Right lobe of liver (tissue), 6 donors: ENCODE data around the gene SMIM20. TPM values are rescaled to one million over a fixed set of nuclear protein-coding genes. Genes with fewer than 3 reads are reported as not detected.
A peak's percentile ranks its signal among the peaks of the same experiment; 100 is the strongest.

Source experiments
- ATAC-seq, 4 donors: fragments of 200-7000 bp; cut with Tn5 transposase; one replicate each; pipeline ENCODE4 v1.9.1; 2020; ENCODE audit warnings: mild to moderate bottlenecking in 4 of 4, moderate library complexity in 4 of 4
- DNase-seq, 3 donors: peaks; one replicate each; pipeline ENCODE4 v3.0.0-alpha.2; 2020
- H3K27ac ChIP-seq, 3 donors: fragments of 200-600 bp; one replicate each; pipeline ENCODE4 v1.8.0; 2022
- H3K27me3 ChIP-seq, 2 donors: fragments of 200-600 bp; one replicate each; pipeline ENCODE4 v1.8.0; 2022
- H3K36me3 ChIP-seq, 4 donors: fragments of 200-600 bp; sonication (generic) in 1 of 4; one replicate each; pipeline versions ENCODE4 v1.5.1 to v1.8.0; 2017 to 2022; ENCODE audit warnings: control low read depth in 1 of 4
- H3K4me1 ChIP-seq, 4 donors: fragments of 200-600 bp; sonication (generic) in 1 of 4; one replicate each; pipeline versions ENCODE4 v1.5.1 to v1.8.0; 2017 to 2022; ENCODE audit warnings: control low read depth in 1 of 4
- H3K4me3 ChIP-seq, 3 donors: fragments of 200-600 bp; one replicate each; pipeline ENCODE4 v1.8.0; 2022
- H3K9me3 ChIP-seq, 4 donors: fragments of 200-600 bp; sonication (generic) in 1 of 4; one replicate each; pipeline versions ENCODE4 v1.5.1 to v1.8.0; 2017 to 2022; ENCODE audit warnings: control low read depth in 1 of 4
- POLR2A ChIP-seq: fragments of 450-650 bp; IDR thresholded peaks from one replicate; pipeline ENCODE4 v1.6.1; 2017; ENCODE audit warnings: antibody characterized with exemption, mild to moderate bottlenecking
- WGBS: methylation state at CpG from one replicate; pipeline ENCODE4 v1.1.6; 2018; ENCODE audit warnings: low coverage, low lambda C conversion rate; ENCODE audit not compliant: insufficient coverage; ENCODE audit errors: missing lambda C conversion rate; 5-methylcytosine and 5-hydroxymethylcytosine counted together
- intact Hi-C, 2 donors: fragments of 100-400 bp; cut with DNase I; formaldehyde crosslinking; loops; one replicate each; pipeline versions ENCODE4 v1.11.2 to v1.14.1; 2022
- total RNA-seq, 6 experiments: library from RNA; depleted of rRNA in 2 of 6; stranded (reverse); fragments of >200 nt in 2 of 6; fragmentation: NEBNext Ultra II Directional in 3 of 6; extraction: Animal tissue kit (Norgen Biotek cat#: 25700) in 3 of 6; gene quantifications; one replicate each; pipeline versions ENCODE4 v1.1.0 to v1.2.4, GENCODE V29; 2016 to 2023
- TF ChIP-seq, protein P1 (sequence below), 4 donors: fragments of 200-600 bp in 3 of 4; fragments of 450-650 bp in 1 of 4; IDR thresholded peaks; one replicate each; pipeline versions ENCODE4 v1.5.1 to v1.8.0; 2016 to 2022; ENCODE audit warnings: antibody characterized with exemption in 4 of 4, mild to moderate bottlenecking in 2 of 4
- donor health status: DM: no; HTN: yes; CAD: no.
- donor health status: DM: no; HTN: no; CAD: no.
- donor health status: DM: no; HTN: no; CAD: no.
- donor health status: DM: no; HTN: yes; CAD: no.
- donor health status: DM: no; HTN: yes; CAD: no.

Gene SMIM20
- total RNA-seq, 6 experiments from 2014 or later: 16.0 to 32.5 (median 21.9) TPM

DNA sequence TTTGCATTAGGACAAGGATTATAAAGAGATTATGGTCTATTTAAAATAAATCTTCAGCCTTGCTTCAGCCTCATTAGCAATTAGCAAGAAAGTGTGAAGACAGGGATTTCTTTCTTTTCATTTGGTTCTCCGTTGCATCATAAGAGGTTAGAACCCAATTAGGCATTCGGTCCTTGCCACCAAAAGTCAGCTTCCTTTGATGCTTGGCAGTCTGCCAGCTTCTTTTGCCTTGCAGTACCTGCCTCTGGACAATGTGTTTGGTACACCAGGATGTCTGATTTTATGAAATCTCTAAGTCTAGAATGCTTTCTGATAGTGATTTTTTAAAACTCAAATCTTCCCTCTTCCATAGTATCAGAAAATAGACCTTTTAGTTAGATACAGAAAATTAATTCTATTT is 12.4 kb downstream of the SMIM20 start:
- Histone ChIP-seq H3K36me3 (peaks cover 0 to 5% (median 0%) of the 10 kb centered on the region in 4 donors), H3K27me3 (no peaks in the 10 kb centered on the region), H3K27ac (no peak overlapping the region), H3K4me3 (no peak overlapping the region), H3K4me1 (peaks cover 0 to 9% (median 0%) of the 10 kb centered on the region in 4 donors), H3K9me3 (no peaks in the 10 kb centered on the region)
- 64% methylated on average over 2 of the region's 2 CpGs for WGBS
- TF ChIP-seq, protein P1, sequence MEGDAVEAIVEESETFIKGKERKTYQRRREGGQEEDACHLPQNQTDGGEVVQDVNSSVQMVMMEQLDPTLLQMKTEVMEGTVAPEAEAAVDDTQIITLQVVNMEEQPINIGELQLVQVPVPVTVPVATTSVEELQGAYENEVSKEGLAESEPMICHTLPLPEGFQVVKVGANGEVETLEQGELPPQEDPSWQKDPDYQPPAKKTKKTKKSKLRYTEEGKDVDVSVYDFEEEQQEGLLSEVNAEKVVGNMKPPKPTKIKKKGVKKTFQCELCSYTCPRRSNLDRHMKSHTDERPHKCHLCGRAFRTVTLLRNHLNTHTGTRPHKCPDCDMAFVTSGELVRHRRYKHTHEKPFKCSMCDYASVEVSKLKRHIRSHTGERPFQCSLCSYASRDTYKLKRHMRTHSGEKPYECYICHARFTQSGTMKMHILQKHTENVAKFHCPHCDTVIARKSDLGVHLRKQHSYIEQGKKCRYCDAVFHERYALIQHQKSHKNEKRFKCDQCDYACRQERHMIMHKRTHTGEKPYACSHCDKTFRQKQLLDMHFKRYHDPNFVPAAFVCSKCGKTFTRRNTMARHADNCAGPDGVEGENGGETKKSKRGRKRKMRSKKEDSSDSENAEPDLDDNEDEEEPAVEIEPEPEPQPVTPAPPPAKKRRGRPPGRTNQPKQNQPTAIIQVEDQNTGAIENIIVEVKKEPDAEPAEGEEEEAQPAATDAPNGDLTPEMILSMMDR (IDR thresholded peaks at IDR 0.05): no peak
- TF ChIP-seq POLR2A: no peak
- ATAC-seq (no peak), DNase-seq (no peak)
- intact Hi-C loops: no loop called here

GRCh38 chr4:25927361-25928195 is 13.6 kb downstream of the SMIM20 start:
- intact Hi-C loops: no loop called here
- ATAC-seq (no peak), DNase-seq (no peak)
- no peak overlapping the region for H3K27ac ChIP-seq
- H3K9me3 ChIP-seq: no peaks in the 10 kb centered on the region
- H3K4me1 ChIP-seq: peaks cover 0 to 8% (median 0%) of the 10 kb centered on the region in 4 donors
- WGBS: 83% methylated on average over 8 of the region's 10 CpGs
- H3K36me3 ChIP-seq: peaks cover 0 to 5% (median 0%) of the 10 kb centered on the region in 4 donors
- no peak overlapping the region for H3K4me3 ChIP-seq
- H3K27me3 ChIP-seq: no peaks in the 10 kb centered on the region
- TF ChIP-seq, protein P1 (IDR thresholded peaks at IDR 0.05): no peak
- no peak for TF ChIP-seq POLR2A

- TF ChIP-seq, protein P1 (IDR thresholded peaks at IDR 0.05): no peak
- TF ChIP-seq POLR2A: no peak
- H3K27me3 ChIP-seq: no peaks in the 10 kb centered on the region
- intact Hi-C loops: no loop called here
- DNase-seq: no peak
- no peaks in the 10 kb centered on the region for H3K4me1 ChIP-seq
- peaks cover 0 to 5% (median 0%) of the 10 kb centered on the region in 4 donors for H3K36me3 ChIP-seq
- no peak overlapping the region for H3K27ac ChIP-seq
- no peaks in the 10 kb centered on the region for H3K9me3 ChIP-seq
- WGBS: 50% methylated on average over 11 of the region's 11 CpGs
- peak; percentile 36 to 70 (median 59) for ATAC-seq
- no peak overlapping the region for H3K4me3 ChIP-seq
Measured at GRCh38 chr4:25928379-25929297, 14.6 kb downstream of the SMIM20 start.

DNA sequence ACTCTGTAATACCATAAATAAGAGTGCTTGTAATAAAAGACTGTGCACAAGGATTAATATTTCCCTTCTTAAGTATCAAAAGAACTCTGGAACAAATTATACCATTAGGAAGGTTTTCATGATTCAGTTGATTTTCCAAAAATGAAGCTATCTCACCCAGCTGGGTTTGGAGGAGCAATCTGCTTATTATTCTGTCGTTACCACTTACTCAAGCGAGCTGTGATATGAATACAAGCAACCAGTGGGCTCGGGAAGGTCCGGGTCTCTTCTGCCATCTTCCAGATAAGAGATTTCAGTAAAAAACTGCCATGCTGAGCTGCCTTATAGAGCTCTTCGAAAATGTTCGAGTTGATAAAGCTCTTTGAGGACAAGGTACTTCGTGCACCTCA is 15.3 kb downstream of the SMIM20 start:
- intact Hi-C loops: no loop called here
- no peak overlapping the region for H3K27ac ChIP-seq

More for the DNA sequence above, 15.3 kb downstream of the SMIM20 start:
- no peaks in the 10 kb centered on the region for H3K4me1 ChIP-seq
- H3K36me3 ChIP-seq: peaks cover 0 to 5% (median 0%) of the 10 kb centered on the region in 4 donors
- TF ChIP-seq, protein P1 (IDR thresholded peaks at IDR 0.05): no peak
- no peak for TF ChIP-seq POLR2A
- no peak overlapping the region for H3K4me3 ChIP-seq
- no peaks in the 10 kb centered on the region for H3K27me3 ChIP-seq
- ATAC-seq (no peak), DNase-seq (no peak)
- no peaks in the 10 kb centered on the region for H3K9me3 ChIP-seq
- 64% methylated on average over 7 of the region's 7 CpGs for WGBS
